Measurements from ENCODE around the gene TP63. TPM values are rescaled to one million over a fixed set of nuclear protein-coding genes. Genes with fewer than 3 reads are reported as not detected.

Gene TP63
- total RNA-seq, 1 experiment from 2014 or later: 41.9 TPM

GRCh38 chr3:189727898-189728297 lies 96.7 kb downstream of the TP63 start:
- H3K4me3 Mint-ChIP-seq (ENCODE audit: unreplicated experiment): no peak overlapping the region
- intact Hi-C loops (cut with micrococcal nuclease): no loop called here
- H3K27me3 Mint-ChIP-seq (ENCODE audit: insufficient read depth, unreplicated experiment): no peaks in the 10 kb centered on the region
- no peaks in the 10 kb centered on the region for H3K36me3 Mint-ChIP-seq (ENCODE audit: insufficient read depth, unreplicated experiment)
- TF ChIP-seq CTCF (IDR thresholded peaks at IDR 0.05; ENCODE audit: unreplicated experiment): no peak
- no peaks in the 10 kb centered on the region for H3K9me3 Mint-ChIP-seq (ENCODE audit: unreplicated experiment)
- no peak overlapping the region for H3K27ac Mint-ChIP-seq (ENCODE audit: low read depth, unreplicated experiment)
- ChIA-PET POLR2A (interaction anchor here (0.7 kb wide), 1 partner anchor 27 kb away, joined by 3 read pairs; no protein-coding TSS in a partner anchor), CTCF (no interaction called here)
- H3K4me1 Mint-ChIP-seq (ENCODE audit: insufficient read depth, unreplicated experiment): peaks cover 7% of the 10 kb centered on the region
- no peak for DNase-seq (ENCODE audit: unreplicated experiment)
- BruUV-seq (replicated peaks): no TSS peak

GRCh38 chr3:189728915-189729314 lies 97.7 kb downstream of the TP63 start:
- ChIA-PET POLR2A (interaction anchor here (0.7 kb wide), 1 partner anchor 19 kb away, joined by 3 read pairs; no protein-coding TSS in a partner anchor), CTCF (no interaction called here)
- Mint-ChIP-seq H3K27me3 (ENCODE audit: insufficient read depth, unreplicated experiment) (no peaks in the 10 kb centered on the region), H3K9me3 (ENCODE audit: unreplicated experiment) (peaks cover 4% of the 10 kb centered on the region), H3K4me3 (ENCODE audit: unreplicated experiment) (no peak overlapping the region), H3K27ac (ENCODE audit: low read depth, unreplicated experiment) (no peak overlapping the region), H3K36me3 (ENCODE audit: insufficient read depth, unreplicated experiment) (no peaks in the 10 kb centered on the region), H3K4me1 (ENCODE audit: insufficient read depth, unreplicated experiment) (peaks cover 10% of the 10 kb centered on the region)
- DNase-seq (ENCODE audit: unreplicated experiment): no peak
- intact Hi-C loops (cut with micrococcal nuclease): no loop called here
- BruUV-seq (replicated peaks): no TSS peak
- no peak for TF ChIP-seq CTCF (IDR thresholded peaks at IDR 0.05; ENCODE audit: unreplicated experiment)

GRCh38 chr3:189734061-189734460 lies 102.9 kb downstream of the TP63 start:
- Mint-ChIP-seq H3K36me3 (ENCODE audit: insufficient read depth, unreplicated experiment) (no peaks in the 10 kb centered on the region), H3K4me3 (ENCODE audit: unreplicated experiment) (no peak overlapping the region), H3K9me3 (ENCODE audit: unreplicated experiment) (peaks cover 14% of the 10 kb centered on the region), H3K27ac (ENCODE audit: low read depth, unreplicated experiment) (no peak overlapping the region), H3K4me1 (ENCODE audit: insufficient read depth, unreplicated experiment) (peaks cover 12% of the 10 kb centered on the region), H3K27me3 (ENCODE audit: insufficient read depth, unreplicated experiment) (no peaks in the 10 kb centered on the region)
- no TSS peak for BruUV-seq (replicated peaks)
- ChIA-PET POLR2A (no interaction called here), CTCF (no interaction called here)
- TF ChIP-seq CTCF (IDR thresholded peaks at IDR 0.05; ENCODE audit: unreplicated experiment): no peak
- no peak for DNase-seq (ENCODE audit: unreplicated experiment)
- intact Hi-C loops (cut with micrococcal nuclease): no loop called here

GRCh38 chr3:189735913-189736312 lies 104.7 kb downstream of the TP63 start:
- TF ChIP-seq CTCF (IDR thresholded peaks at IDR 0.05; ENCODE audit: unreplicated experiment): no peak
- Mint-ChIP-seq H3K36me3 (ENCODE audit: insufficient read depth, unreplicated experiment) (no peaks in the 10 kb centered on the region), H3K4me3 (ENCODE audit: unreplicated experiment) (no peak overlapping the region), H3K27me3 (ENCODE audit: insufficient read depth, unreplicated experiment) (no peaks in the 10 kb centered on the region), H3K9me3 (ENCODE audit: unreplicated experiment) (peaks cover 14% of the 10 kb centered on the region), H3K4me1 (ENCODE audit: insufficient read depth, unreplicated experiment) (peaks cover 12% of the 10 kb centered on the region), H3K27ac (ENCODE audit: low read depth, unreplicated experiment) (no peak overlapping the region)
- no TSS peak for BruUV-seq (replicated peaks)
- ChIA-PET POLR2A (interaction anchor here (1.0 kb wide), 1 partner anchor 200 kb away, joined by 4 read pairs; no protein-coding TSS in a partner anchor), CTCF (interaction anchor here (0.7 kb wide), 1 partner anchor 55 kb away, joined by 3 read pairs; no protein-coding TSS in a partner anchor)
- DNase-seq (ENCODE audit: unreplicated experiment): no peak
- intact Hi-C loops (cut with micrococcal nuclease): no loop called here
